ENCODE measurements around the gene NDUFAF5.

The NDUFAF5 gene

GRCh38 chr20:13857304-13857703 lies 72.5 kb downstream of the NDUFAF5 start:
- no peak for DNase-seq (ENCODE audit: low read depth)
- TF ChIP-seq CTCF (IDR thresholded peaks at IDR 0.05; ENCODE audit: low read depth, low read length, missing control alignments), result no peak

GRCh38 chr20:13857961-13858360 lies 73.1 kb downstream of the NDUFAF5 start:
- in situ Hi-C loops (cut with HindIII; ENCODE audit: low sequenced_read_pairs), result no loop called here
- no peak for DNase-seq (ENCODE audit: low read depth)
- H3K4me3 ChIP-seq (ENCODE audit: low read depth, low read length), result no peak overlapping the region
- no peak for TF ChIP-seq CTCF (IDR thresholded peaks at IDR 0.05; ENCODE audit: low read depth, low read length, missing control alignments)

More at GRCh38 chr20:13857304-13857703, 72.5 kb downstream of the NDUFAF5 start:
- in situ Hi-C loops (cut with HindIII; ENCODE audit: low sequenced_read_pairs), result no loop called here
- no peak overlapping the region for H3K4me3 ChIP-seq (ENCODE audit: low read depth, low read length)

- no peak overlapping the region for H3K4me3 ChIP-seq (ENCODE audit: low read depth, low read length)
- in situ Hi-C loops (cut with HindIII; ENCODE audit: low sequenced_read_pairs), result no loop called here
- DNase-seq (ENCODE audit: low read depth), result no peak
- TF ChIP-seq CTCF (IDR thresholded peaks at IDR 0.05; ENCODE audit: low read depth, low read length, missing control alignments), result no peak
These were observed 73.6 kb downstream of the NDUFAF5 start for GRCh38 chr20:13858439-13858838.

- DNase-seq (ENCODE audit: low read depth), result no peak
- in situ Hi-C loops (cut with HindIII; ENCODE audit: low sequenced_read_pairs), result no loop called here
- TF ChIP-seq CTCF (IDR thresholded peaks at IDR 0.05; ENCODE audit: low read depth, low read length, missing control alignments), result no peak
- no peak overlapping the region for H3K4me3 ChIP-seq (ENCODE audit: low read depth, low read length)
These were observed 74.0 kb downstream of the NDUFAF5 start for GRCh38 chr20:13858871-13859270.

GRCh38 chr20:13862245-13862644 lies 77.4 kb downstream of the NDUFAF5 start:
- no peak for TF ChIP-seq CTCF (IDR thresholded peaks at IDR 0.05; ENCODE audit: low read depth, low read length, missing control alignments)
- no peak overlapping the region for H3K4me3 ChIP-seq (ENCODE audit: low read depth, low read length)
- in situ Hi-C loops (cut with HindIII; ENCODE audit: low sequenced_read_pairs), result no loop called here
- no peak for DNase-seq (ENCODE audit: low read depth)

GRCh38 chr20:13863244-13863643 lies 78.4 kb downstream of the NDUFAF5 start:
- TF ChIP-seq CTCF (IDR thresholded peaks at IDR 0.05; ENCODE audit: low read depth, low read length, missing control alignments), result no peak
- DNase-seq (ENCODE audit: low read depth), result no peak
- H3K4me3 ChIP-seq (ENCODE audit: low read depth, low read length), result no peak overlapping the region
- in situ Hi-C loops (cut with HindIII; ENCODE audit: low sequenced_read_pairs), result no loop called here

GRCh38 chr20:13865156-13865555 lies 80.3 kb downstream of the NDUFAF5 start:
- TF ChIP-seq CTCF (IDR thresholded peaks at IDR 0.05; ENCODE audit: low read depth, low read length, missing control alignments), result no peak
- in situ Hi-C loops (cut with HindIII; ENCODE audit: low sequenced_read_pairs), result loop anchor here (5.0 kb wide), 1 partner anchor 97 kb away; no protein-coding TSS in a partner anchor
- H3K4me3 ChIP-seq (ENCODE audit: low read depth, low read length), result no peak overlapping the region
- no peak for DNase-seq (ENCODE audit: low read depth)

Data from astrocyte of the cerebellum (primary cell).